Measurements from ENCODE around the gene SLC7A1. TPM values are rescaled to one million over a fixed set of nuclear protein-coding genes. Genes with fewer than 3 reads are reported as not detected.

The SLC7A1 gene
- total and polyA plus RNA-seq, 2 of the 8 experiments (the other 6 are each of a cell fraction or from before 2014, with no cell fraction given): 26.8 to 114 TPM

- CTCF ChIA-PET (ENCODE audit: partially characterized antibody): no interaction called here
- H3K23me2 ChIP-seq (ENCODE audit: low read depth, low read length): peaks cover 16% of the 10 kb centered on the region
- H3K9ac ChIP-seq (replicated peaks in 1 of 4; ENCODE audit: extremely low read depth in 1 of 4, low read depth in 3 of 4, low read length in 3 of 4): no peak overlapping the region
- H2AFZ ChIP-seq (ENCODE audit: low read length): no peak overlapping the region
- H3K4ac ChIP-seq (replicated peaks; ENCODE audit: insufficient read length, low read depth, low read length): no peak overlapping the region
- H2BK120ac ChIP-seq (replicated peaks; ENCODE audit: low read depth, low read length): no peak overlapping the region
- H3K79me1 ChIP-seq (ENCODE audit: low read depth, low read length): no peaks in the 10 kb centered on the region; the same call in 1 of the 2 replicates
- H4K8ac ChIP-seq (ENCODE audit: extremely low read depth, insufficient read depth, low read length): no peak overlapping the region
- no peaks in the 10 kb centered on the region for H3K9me3 ChIP-seq (ENCODE audit: insufficient read depth in 2 of 2, low read depth in 1 of 2, low read length in 1 of 2)
- H3K36me3 ChIP-seq (ENCODE audit: control insufficient read depth in 2 of 4, insufficient read depth in 4 of 4, low read length in 3 of 4): no peaks in the 10 kb centered on the region; a peak in 2 of 8 replicates
- H3K18ac ChIP-seq (ENCODE audit: extremely low read depth, low read length): no peak overlapping the region
- peak overlapping the region; percentile 36; the same call in 1 of the 2 replicates for H2BK5ac ChIP-seq (ENCODE audit: low read depth, low read length)
- 58% methylated on average over 2 of the region's 2 CpGs; no CpG with 5 or more reads in 1 of the 2 experiments for WGBS, 2 experiments (ENCODE audit: extremely low coverage in 1 of 2, insufficient coverage in 1 of 2, insufficient read length in 1 of 2, insufficient replicate concordance in 2 of 2, low coverage in 1 of 2, low lambda C conversion rate in 2 of 2, missing lambda C conversion rate in 1 of 2)
- H2BK12ac ChIP-seq (ENCODE audit: low read depth, low read length): peak overlapping the region; percentile 81; the same call in 1 of the 2 replicates
- H4K5ac ChIP-seq (ENCODE audit: insufficient read length, low read depth, low read length): no peak overlapping the region
- peak overlapping the region; percentile 100 for H3K56ac ChIP-seq (replicated peaks; ENCODE audit: insufficient read length, low read depth, low read length)
- H3K4me1 ChIP-seq (replicated peaks in 1 of 4; ENCODE audit: control insufficient read depth in 3 of 4, insufficient read depth in 4 of 4, low read length in 3 of 4): peaks cover 0 to 7% (median 3%) of the 10 kb centered on the region in 4 experiments
- H3K79me2 ChIP-seq (ENCODE audit: control insufficient read depth in 1 of 2, insufficient read depth in 2 of 2, low read length in 2 of 2): no peaks in the 10 kb centered on the region
- peak overlapping the region; percentile 54; the same call in 1 of the 2 replicates for H2AK5ac ChIP-seq (ENCODE audit: low read depth, low read length)
- H2BK20ac ChIP-seq (ENCODE audit: low read length): no peak overlapping the region
- H3K23ac ChIP-seq (ENCODE audit: insufficient read length): no peak overlapping the region
- DNase-seq (ENCODE audit: low read depth in 1 of 2, low spot score in 2 of 2) (no peak), FAIRE-seq (no peak)
- H3K14ac ChIP-seq (ENCODE audit: insufficient read length): no peak overlapping the region
- H3K27me3 ChIP-seq (replicated peaks in 1 of 4; ENCODE audit: control insufficient read depth in 3 of 4, extremely low read depth in 1 of 4, insufficient read depth in 3 of 4, low read length in 3 of 4): peaks cover 0 to 2% (median 0%) of the 10 kb centered on the region in 4 experiments; a peak in 1 of 7 replicates
- H3K4me3 ChIP-seq (ENCODE audit: extremely low read depth in 1 of 4, insufficient read depth in 2 of 4, low read depth in 3 of 4, low read length in 4 of 4): no peak overlapping the region
- H3K27ac ChIP-seq (ENCODE audit: low read depth, low read length): no peak overlapping the region
- no peak overlapping the region for H3K4me2 ChIP-seq (ENCODE audit: insufficient read depth in 1 of 2, low read depth in 2 of 2, low read length in 2 of 2)
- H4K91ac ChIP-seq (replicated peaks; ENCODE audit: insufficient read length, low read length): peak overlapping the region; percentile 94
- H4K20me1 ChIP-seq (replicated peaks in 1 of 2; ENCODE audit: control insufficient read depth in 1 of 2, insufficient read depth in 2 of 2, low read length in 2 of 2): peaks cover 0 to 11% of the 10 kb centered on the region in 2 experiments
- H2BK15ac ChIP-seq (ENCODE audit: low read length): no peak overlapping the region
- POLR2A ChIA-PET (ENCODE audit: partially characterized antibody): no interaction called here
- TF ChIP-seq, protein P1, sequence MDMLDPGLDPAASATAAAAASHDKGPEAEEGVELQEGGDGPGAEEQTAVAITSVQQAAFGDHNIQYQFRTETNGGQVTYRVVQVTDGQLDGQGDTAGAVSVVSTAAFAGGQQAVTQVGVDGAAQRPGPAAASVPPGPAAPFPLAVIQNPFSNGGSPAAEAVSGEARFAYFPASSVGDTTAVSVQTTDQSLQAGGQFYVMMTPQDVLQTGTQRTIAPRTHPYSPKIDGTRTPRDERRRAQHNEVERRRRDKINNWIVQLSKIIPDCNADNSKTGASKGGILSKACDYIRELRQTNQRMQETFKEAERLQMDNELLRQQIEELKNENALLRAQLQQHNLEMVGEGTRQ (IDR thresholded peaks at IDR 0.05; ENCODE audit: low read length): no peak
- no peak for TF ChIP-seq EP300 (IDR thresholded peaks at IDR 0.05; ENCODE audit: borderline replicate concordance in 1 of 2, low read depth in 2 of 2, low read length in 2 of 2)
- TF ChIP-seq CBX5 (IDR thresholded peaks at IDR 0.05; ENCODE audit: low read depth, low read length): no peak
- TF ChIP-seq HDAC2 (IDR thresholded peaks at IDR 0.05; ENCODE audit: borderline replicate concordance in 1 of 2, low read depth in 2 of 2, low read length in 2 of 2): no peak
- TF ChIP-seq YY1 (IDR thresholded peaks at IDR 0.05; ENCODE audit: low read depth, low read length): no peak
- TF ChIP-seq GABPA (IDR thresholded peaks at IDR 0.05; ENCODE audit: borderline replicate concordance, insufficient read depth, low read length): no peak
- no peak for TF ChIP-seq JUN (IDR thresholded peaks at IDR 0.05; ENCODE audit: low read depth, low read length)
- TF ChIP-seq POLR2A (IDR thresholded peaks at IDR 0.05; ENCODE audit: control extremely low read depth in 1 of 2, low read depth in 2 of 2, low read length in 2 of 2): no peak
- TF ChIP-seq CHD2 (IDR thresholded peaks at IDR 0.05; ENCODE audit: low read length): no peak
- no peak for TF ChIP-seq JUND (IDR thresholded peaks at IDR 0.05; ENCODE audit: low read length)
- TF ChIP-seq POU5F1 (IDR thresholded peaks at IDR 0.05; ENCODE audit: low read depth, low read length): no peak
- no peak for TF ChIP-seq ZNF274 (IDR thresholded peaks at IDR 0.05; ENCODE audit: borderline replicate concordance, extremely low read depth, low read length)
- no peak for TF ChIP-seq SRF (IDR thresholded peaks at IDR 0.05; ENCODE audit: low read depth, low read length)
- no peak for TF ChIP-seq MAFK (IDR thresholded peaks at IDR 0.05; ENCODE audit: low read depth, low read length)
These were observed 104.2 kb downstream of the SLC7A1 start for GRCh38 chr13:29491248-29491647.

Measured in H1 (cell line).